GM21381 (cell line): ENCODE measurements around the gene SLC8A3.
"Not testable (repeated sequence)": the region's sequence is repeated elsewhere in the genome, so short reads cannot be mapped to it uniquely, and the experiment has no call there.

ENCODE experiments used
- ATAC-seq: cut with Tn5 transposase; IDR thresholded peaks from one replicate; pipeline ENCODE4 v1.9.1; 2021; ENCODE audit warnings: mild to moderate bottlenecking, moderate library complexity; ENCODE audit not compliant: unreplicated experiment

Gene SLC8A3, protein sequence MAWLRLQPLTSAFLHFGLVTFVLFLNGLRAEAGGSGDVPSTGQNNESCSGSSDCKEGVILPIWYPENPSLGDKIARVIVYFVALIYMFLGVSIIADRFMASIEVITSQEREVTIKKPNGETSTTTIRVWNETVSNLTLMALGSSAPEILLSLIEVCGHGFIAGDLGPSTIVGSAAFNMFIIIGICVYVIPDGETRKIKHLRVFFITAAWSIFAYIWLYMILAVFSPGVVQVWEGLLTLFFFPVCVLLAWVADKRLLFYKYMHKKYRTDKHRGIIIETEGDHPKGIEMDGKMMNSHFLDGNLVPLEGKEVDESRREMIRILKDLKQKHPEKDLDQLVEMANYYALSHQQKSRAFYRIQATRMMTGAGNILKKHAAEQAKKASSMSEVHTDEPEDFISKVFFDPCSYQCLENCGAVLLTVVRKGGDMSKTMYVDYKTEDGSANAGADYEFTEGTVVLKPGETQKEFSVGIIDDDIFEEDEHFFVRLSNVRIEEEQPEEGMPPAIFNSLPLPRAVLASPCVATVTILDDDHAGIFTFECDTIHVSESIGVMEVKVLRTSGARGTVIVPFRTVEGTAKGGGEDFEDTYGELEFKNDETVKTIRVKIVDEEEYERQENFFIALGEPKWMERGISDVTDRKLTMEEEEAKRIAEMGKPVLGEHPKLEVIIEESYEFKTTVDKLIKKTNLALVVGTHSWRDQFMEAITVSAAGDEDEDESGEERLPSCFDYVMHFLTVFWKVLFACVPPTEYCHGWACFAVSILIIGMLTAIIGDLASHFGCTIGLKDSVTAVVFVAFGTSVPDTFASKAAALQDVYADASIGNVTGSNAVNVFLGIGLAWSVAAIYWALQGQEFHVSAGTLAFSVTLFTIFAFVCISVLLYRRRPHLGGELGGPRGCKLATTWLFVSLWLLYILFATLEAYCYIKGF

DNA sequence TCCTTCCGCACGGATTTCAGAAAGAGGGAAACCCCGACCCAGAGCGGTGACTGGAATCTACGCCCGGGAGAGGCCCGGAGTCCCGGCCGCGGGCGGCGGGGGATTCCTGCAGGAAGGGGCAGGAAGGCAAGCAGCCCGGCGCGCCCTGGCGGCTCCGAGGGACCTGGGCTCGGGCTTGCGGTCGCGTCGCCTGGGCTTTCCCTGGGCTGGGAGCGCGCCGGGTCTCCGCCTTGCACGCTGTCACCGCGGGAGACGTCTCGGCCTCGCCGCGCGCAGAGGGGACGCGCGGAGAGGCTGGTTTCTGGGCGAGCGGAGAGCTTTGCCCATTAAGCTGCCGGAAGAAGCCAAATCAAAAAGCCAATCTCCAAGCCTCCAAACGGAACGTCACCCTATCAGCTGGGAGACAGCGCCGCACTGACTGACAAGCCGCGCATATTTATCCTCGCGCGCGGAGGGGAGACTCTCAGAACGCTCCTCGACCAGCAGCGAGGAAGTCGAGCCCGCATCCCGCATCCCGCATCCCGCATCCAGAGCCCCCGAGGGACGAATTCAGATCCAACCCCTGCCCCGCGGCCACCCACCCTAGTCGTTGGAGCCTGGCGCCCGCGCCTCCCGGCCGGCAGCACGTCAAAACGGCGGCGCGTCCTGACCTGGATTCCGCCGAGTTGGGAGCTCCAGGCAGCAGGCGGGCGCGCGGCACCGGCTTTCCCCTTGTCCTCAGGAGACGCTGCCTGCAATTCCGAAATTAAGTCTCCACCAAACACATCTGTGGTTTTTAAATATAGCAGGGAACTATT, at the start of gene SLC8A3:
SLC8A3 (minus strand) TSS at position 293 of the 797 bp plus-strand sequence. CDS start 20,529 bp downstream, outside the sequence.
- ATAC-seq = peak; percentile 37

DNA sequence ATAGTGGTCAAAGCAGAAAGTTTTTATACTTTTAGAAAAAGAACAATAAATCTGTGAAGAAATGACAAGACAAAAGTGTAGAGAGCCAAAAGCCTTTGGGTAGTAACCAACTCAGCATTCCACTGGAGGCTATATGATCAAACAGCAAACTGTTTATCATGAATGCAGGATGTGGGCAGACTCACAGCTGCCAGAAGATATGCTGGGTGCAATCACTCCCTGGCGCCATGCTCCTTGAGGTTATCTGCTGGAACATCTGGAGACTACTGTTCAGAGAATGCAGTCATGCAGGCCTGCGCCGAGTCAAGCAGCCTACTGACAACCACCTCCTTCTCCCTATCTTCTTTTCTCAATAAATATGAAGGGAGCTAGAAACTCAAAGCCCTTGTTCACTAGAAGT, 49.0 kb upstream of the SLC8A3 start:
- no peak for ATAC-seq

DNA sequence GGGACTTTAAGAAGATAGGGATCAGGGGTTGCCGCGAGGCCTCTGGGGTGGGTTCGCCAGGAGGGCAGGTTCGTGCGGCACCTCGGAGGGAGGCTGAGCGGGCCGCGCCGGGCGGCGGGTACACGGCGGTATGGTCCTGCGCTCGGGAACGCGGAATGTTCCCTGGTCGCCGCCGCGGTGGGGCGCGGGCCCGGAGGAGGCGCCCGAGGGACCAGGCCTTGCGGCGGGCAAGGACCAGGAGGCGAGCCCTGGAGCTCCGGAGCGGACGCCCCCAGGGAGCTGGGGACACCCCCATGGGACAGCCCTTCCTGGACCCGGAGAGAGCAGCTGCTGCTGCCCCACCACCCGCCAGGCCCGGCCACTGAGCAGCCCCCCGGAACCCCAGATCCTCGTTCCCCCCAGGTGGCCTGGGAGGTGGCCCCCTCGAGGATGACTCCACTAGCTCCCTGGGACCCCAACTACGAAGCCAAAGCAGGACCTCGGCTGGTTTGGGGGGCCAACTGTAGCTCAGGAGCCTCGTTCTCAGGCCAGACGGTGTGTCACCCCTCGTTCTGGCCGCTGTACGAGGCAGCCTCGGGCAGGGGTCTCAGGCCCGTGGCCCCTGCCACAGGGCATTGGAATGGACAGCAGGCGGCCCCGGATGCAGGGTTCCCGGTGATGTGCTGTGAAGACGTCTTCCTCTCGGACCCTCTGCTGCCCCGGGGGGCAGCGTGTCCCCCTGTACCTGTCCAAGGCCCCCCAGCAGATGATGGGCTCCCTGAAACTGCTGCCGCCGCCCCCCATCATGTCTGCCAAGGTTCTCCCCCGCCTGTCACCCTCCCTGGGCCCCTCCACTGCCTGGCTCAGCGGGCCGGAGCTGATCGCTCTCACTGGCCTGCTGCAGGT, 45.6 kb upstream of the SLC8A3 start:
- ATAC-seq = no peak

DNA sequence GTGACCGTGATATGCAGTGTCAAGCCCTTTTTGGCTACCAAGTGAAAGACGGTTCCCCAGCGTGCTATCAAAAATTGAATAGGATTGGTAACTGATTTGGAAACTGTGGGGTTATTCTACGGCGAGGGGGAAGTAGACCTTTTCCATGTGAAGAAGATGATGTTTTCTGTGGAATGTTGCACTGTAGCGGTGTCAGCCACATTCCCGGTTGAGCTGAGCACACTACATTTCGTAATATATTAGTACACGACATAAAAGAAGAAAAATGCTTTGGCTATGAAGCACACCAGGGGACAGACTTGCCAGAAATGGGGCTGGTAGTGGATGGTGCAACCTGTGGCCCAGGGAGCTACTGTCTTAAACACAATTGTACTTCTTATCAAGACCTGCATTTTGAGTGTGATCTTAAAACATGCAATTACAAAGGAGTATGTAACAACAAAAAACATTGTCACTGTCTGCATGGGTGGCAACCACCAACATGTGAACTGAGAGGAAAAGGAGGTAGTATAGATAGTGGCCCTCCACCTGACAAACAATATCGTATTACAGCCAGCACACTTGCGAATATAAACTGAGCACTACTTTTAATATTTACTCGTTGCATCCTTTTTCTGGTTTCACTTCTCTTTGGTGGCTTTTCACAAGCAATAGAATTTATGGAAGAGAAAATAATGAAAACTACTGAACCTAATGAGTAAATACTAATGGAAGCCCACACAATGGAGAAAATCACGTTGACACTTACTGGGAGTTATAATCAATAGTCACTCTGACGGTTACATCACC, 43.2 kb upstream of the SLC8A3 start:
- ATAC-seq = not testable (repeated sequence)

DNA sequence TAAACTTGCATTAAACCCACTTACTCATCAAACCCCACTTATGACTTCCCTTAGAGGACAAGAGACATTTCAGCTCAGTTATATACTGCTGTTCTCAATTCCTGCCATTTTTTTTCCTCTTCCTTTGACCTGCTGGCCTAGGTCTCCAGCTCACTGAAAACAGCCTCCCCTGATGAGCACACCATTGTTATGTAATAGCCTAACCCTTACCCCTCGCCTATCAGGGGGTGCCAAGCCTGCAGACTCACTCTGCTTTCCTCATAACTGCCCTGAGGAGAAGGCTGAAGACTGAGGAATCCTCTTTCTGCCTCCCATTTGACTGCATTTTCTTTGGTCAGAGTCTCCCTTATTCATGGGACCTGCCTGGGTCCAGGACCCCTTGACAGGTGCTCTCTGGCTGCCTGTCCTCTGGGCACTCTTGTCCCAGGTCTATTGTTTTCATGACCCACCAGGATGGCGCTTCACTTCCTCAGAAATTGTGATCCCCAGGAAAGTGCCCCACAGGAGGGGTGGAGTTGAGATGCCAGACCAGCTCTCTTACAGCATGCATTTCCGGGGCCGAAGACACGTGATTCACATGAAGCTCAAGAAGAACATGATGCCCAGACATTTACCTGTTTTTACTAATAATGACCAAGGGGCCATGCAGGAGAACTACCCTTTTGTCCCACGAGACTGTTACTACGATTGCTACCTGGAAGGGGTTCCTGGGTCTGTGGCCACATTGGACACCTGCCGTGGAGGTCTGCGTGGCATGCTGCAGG, 41.3 kb upstream of the SLC8A3 start:
- not testable (repeated sequence) for ATAC-seq

DNA sequence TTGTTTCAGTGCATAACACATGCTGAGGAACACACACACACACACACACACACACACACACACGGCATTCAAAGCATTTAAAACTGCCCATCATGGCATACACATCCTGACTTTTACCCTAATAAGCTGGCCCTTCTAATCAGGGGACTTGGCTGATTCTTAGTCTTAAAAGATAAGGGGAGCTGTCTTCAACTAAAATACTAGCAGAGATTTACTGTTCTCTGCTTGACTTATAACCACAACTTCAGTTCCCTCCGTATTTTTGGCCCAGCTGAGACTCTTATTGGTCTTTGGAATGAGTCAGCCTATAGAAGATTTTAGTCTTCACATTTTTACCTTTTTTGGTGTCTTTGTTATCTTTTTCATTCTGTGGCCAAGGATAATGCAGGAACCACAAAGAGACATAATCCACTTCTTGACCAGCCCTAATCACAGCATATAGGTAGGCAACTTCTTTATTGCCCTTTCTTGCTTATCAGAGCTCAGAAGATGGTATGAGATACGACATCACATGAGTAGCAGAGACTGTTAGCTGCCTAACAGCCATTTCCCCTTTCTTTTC, 25.1 kb upstream of the SLC8A3 start:
- no peak for ATAC-seq

DNA sequence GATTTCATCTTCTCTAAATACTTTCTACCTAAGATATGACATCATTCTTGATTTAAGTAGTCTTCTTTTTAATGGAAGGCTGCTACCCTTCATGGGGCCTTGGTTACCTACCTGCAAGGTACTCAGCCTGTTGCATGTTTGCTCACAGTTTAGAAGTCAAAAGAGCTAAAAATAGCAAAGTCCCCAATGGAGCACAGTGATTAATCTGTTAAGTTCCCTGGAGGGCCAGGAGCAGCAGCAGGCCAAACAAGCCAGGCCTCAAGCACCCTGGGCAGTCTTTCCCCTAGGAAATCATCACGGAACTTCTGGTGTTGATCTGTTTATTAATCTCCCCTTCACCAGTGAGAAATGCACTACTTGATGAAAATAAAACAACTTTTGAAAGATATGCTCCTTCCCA, 24.0 kb upstream of the SLC8A3 start:
- ATAC-seq = no peak

DNA sequence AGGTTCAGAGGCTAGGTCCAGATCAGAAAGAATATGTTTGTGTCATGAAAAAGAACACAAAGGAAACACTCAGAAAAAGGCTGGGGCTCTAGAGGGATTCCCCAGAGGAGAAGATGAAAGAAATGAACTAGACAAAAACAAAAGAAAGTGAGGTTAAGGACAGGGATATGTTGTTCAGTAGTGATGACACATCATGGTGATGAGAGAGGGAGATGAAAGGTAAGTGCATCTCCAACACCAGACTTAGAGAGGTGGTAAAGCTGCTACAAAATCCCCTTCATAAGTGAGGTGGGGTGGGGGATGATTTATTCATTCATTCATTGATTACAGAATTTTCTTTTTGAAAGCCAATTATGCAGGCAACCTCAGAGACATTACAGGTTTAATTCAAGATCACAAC, 19.6 kb upstream of the SLC8A3 start:
- no peak for ATAC-seq

DNA sequence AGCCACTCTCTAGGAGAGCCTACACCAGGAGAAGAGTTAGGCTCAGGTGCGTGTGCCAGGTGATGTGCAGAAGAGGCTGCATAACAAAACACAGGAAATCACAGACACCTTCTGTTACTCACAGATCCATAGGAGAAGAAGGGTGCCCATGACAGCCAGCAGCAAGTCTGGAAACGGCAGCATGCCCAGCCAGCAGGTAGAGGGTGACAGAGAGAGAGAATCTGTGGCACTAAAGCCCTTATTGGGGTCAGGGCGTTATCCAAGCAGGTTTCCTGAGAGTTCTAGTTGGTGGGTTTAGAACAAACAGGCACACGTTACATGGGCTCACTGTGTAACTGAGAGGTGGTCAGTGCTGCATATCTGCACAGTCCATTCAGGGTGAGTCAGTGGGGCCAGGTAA, 14.9 kb upstream of the SLC8A3 start:
- no peak for ATAC-seq

DNA sequence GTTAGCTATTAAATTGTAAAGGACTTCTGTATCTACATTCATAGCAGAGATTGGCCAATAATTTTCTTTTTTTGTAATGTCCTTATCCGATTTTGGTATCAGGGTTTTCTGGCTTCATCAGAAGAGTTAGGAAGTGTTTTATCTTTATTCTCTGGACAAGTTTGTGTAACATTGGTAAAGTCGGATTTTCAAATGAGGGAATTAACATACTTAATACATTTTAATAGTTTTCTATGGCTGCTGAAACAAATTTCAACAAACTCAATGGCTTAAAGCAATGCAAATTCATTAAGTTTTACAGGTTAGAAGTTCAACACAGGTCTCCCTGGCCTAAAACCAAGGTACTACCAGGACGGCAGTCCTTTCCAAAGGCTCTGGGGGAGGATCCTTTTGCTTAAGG, 13.2 kb upstream of the SLC8A3 start:
- ATAC-seq = no peak

DNA sequence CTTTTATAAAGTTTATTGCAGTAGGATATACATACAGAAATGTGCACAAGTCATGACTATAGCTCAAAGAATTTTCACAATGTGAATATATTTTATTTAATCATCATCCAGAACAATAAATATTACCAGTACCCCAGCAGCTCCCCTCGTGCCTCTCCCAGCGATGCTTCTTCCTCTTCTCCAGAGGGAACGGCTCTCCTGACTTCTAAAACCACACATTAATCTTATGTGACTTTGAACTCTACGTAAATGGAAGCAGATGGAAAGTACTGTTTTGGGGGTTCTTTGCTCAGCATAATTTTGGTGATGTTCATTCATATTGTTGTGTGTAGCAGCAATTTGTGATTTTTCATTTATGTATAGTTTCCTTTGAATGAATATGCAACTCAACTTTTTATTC, 4.6 kb upstream of the SLC8A3 start:
- ATAC-seq = no peak

DNA sequence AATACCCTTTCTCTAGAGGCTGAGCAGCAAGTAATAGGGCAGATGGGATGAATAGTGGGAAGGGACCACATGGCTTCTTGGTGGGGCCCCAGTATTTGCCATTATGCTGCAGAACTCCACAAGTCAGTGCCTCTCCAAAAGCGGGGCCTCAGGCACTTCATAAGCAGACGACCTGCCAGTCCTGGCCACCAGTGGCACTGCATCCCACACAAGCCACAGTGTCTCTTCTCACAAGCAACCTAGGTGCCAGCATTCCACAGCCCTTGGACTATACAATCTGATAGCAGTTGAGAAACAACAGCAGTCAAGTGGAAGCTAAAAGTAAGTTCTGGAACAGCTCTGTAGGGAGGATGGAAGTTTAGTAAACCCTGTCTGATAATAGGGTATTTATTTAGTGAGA, 4.2 kb upstream of the SLC8A3 start:
- no peak for ATAC-seq

DNA sequence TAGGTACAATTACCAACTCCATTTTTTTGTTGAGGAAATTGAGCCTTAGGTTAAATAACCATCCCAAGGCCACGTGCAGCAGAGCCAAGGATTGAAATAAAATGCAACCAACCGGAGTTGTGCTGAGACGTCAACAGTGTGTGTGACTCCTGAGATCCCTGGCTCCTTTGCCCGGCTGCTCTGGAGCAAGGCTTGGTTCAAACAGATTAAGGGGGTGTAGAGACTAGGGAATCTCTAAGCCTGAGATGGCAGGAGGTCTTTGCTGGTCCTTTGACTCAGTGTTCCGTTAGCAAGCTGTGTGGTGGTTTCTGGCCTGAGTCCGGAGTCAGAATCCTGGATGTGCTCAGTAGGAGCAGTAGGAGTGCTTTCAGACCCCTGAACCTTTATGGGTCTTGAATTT, 1.4 kb upstream of the SLC8A3 start:
- ATAC-seq = no peak

DNA sequence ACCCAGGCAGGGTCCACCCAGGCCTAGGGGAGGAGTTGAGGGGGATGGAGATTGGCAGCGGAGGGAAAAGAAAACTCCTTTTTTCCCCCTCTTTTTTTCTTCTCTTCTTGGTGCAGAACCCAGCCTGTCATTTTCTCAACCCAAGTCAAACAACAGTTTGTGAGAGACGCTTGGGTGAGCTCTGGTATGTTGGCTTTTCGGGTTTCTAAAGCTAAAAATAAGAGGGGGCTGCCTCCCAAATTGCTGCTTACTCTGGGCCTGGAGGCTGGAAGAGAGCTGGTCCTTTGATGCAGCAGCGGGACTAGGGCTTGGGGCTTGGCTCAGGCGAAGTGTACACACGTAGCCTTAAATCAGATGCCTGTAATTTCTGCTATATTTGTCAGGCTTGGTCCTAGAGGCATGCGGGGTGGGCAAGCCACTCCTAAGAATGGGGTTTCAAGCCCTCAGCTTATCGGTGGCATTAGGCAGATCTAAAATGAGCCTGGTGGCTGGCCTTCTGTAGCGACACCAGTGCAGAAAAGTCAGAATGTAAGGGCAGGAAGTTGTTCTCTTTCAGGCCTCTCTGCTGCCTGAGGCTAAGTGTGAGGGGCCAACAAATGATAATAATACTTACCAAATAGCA, 816 bp upstream of the SLC8A3 start:
- no peak for ATAC-seq

DNA sequence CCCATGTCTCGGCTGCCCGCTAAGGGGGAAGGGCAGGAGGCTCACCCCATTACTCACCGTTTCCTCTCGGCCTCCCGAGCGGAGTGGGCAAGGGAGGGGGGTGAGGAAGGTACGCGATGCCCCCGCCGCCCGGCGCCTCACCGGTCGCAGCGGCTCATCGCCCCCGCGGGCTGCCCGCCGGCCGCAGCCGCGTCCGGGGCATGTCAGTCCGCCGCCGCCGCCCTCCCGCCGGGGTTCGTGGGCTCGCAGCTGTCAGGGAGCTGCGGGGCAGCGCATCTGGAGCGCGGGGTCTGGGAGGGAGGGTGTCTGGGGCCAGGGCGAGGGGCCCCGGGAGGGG, 461 bp downstream of the SLC8A3 start:
- ATAC-seq = peak; percentile 14

DNA sequence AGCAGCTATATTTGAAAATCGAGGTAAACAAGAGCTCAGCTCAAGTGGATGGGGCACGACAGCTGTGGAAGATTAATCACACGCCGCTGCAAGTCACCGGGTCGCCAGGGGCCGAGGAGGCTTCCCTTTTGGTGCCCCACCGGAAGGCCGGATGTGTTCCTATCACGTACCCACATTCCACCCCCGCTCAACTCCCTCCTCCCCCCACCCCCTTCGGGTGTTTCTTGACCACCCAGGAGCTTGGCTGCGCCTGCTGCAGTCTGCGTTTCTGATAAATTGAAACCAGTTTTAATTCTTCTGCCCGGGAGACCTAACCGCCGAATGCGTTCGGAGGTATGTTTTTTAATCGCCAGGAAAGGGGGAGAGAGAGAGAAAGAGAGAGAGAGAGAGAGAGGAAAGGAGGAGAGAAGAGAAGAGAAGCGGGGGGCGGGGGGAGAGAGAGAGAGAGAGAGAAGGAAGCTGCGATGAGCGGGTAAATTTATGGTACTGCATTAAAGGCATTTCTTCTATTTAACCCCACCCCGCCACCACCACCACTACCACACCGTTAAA, 1.8 kb downstream of the SLC8A3 start:
- ATAC-seq = no peak

DNA sequence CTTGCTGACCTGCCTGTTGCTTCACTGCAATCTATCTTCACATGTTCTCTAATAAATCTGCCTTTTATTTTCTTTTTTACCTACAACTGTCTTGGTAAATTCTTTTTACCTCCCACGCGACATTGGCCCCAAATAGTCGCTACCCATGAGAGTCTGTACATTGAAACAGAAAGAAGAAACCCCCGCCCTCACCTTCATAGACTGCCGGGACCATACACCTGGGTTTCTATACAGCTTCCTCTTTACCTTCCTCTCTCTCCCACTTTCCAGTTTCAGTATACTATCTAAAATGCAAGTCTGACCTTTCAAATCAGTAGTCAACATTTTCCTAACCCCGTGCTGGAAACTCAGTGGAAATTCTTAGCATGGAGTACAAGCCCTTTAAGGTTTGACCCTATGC, 4.8 kb downstream of the SLC8A3 start:
- ATAC-seq = peak; percentile 47

DNA sequence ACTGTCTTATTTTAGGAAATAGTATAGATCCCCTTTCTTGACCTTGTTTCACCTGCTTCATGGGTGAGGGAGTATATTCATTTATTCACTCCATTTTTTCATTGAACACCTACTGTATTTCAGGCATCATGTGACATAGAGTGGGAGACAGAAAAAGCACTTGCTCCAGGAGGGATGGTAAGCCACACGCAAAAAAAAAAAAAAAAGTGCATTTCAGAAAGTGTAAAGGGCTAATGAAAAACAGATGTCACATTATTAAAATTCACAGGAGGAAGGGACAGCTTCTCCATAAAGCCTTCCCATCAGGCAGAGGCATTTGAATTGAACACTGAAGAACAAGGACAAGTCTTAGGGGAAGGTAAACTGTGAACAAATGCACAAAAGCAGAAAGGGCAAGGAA, 7.5 kb downstream of the SLC8A3 start:
- no peak for ATAC-seq
